Endothelial cell of umbilical vein (primary cell): ENCODE data around the gene ATP6V1B1. TPM values are rescaled to one million over a fixed set of nuclear protein-coding genes. Genes with fewer than 3 reads are reported as not detected.

Experiments
- BruUV-seq: library from RNA; stranded (reverse); fragments of 400-500 nt; replicated peaks from 2 replicates; lab custom pipeline; 2021; lab: Mats Ljungman, UMichigan
- CTCF ChIA-PET: fragments of 300-600, 350-600 bp; sonication (Branson Sonifier 250); formaldehyde crosslinking; loops from one replicate; lab custom pipeline; 2021; ENCODE audit warnings: antibody characterized with exemption, inconsistent platforms; lab: Charles Lee
- POLR2A ChIA-PET: fragments of 300-600, 350-600 bp; sonication (Branson Sonifier 250); formaldehyde crosslinking; loops from one replicate; lab custom pipeline; 2021; ENCODE audit warnings: antibody characterized with exemption, inconsistent platforms; lab: Charles Lee
- DNase-seq: peaks from one replicate; pipeline ENCODE4 v3.0.0-alpha.2; 2011; ENCODE audit warnings: low read depth, low spot score
- FAIRE-seq: peaks from 2 replicates; lab custom pipeline; 2011; peaks lifted over from hg19 to GRCh38; lab: Jason Lieb, UNC
- H2AFZ ChIP-seq: 2 replicates; pipeline ENCODE4 v1.6.0; 2012; ENCODE audit warnings: low read depth, low read length, control low read depth, inconsistent platforms
- H3K27ac ChIP-seq: 2 replicates; pipeline ENCODE4 v1.5.1; 2011; ENCODE audit warnings: low read depth, mild to moderate bottlenecking, control low read depth, low read length, moderate library complexity; ENCODE audit not compliant: insufficient read depth
- H3K27me3 ChIP-seq, 2 experiments: 2 replicates each; pipeline versions ENCODE4 v1.6.0 to v1.6.1; 2011; ENCODE audit warnings: low read length in 2 of 2, mixed read lengths in 1 of 2; ENCODE audit not compliant: control insufficient read depth in 2 of 2, insufficient read depth in 2 of 2
- H3K36me3 ChIP-seq, 2 experiments: 2 replicates in 1 of 2; 3 replicates in 1 of 2; pipeline ENCODE4 v1.5.1; 2011; ENCODE audit warnings: low read length in 2 of 2, mild to moderate bottlenecking in 1 of 2, moderate library complexity in 1 of 2; ENCODE audit not compliant: control insufficient read depth in 2 of 2, insufficient read depth in 2 of 2; ENCODE audit errors: extremely low read depth in 1 of 2
- H3K4me1 ChIP-seq: 3 replicates; pipeline ENCODE4 v1.5.1; 2011; ENCODE audit warnings: mild to moderate bottlenecking, low read length; ENCODE audit not compliant: control insufficient read depth, insufficient read depth; ENCODE audit errors: extremely low read depth
- H3K4me2 ChIP-seq: 2 replicates; pipeline ENCODE4 v1.6.1; 2011; ENCODE audit warnings: low read length, control low read depth, mixed read lengths; ENCODE audit not compliant: insufficient read depth
- H3K4me3 ChIP-seq, 3 experiments: fragments of 200-600 bp in 1 of 3; sonication (generic), shearing (Covaris generic) in 1 of 3; replicated peaks in 1 of 3; 2 replicates each; pipeline ENCODE4 v1.5.1; 2011 to 2016; ENCODE audit warnings: control low read depth in 3 of 3, low read length in 3 of 3, mild to moderate bottlenecking in 2 of 3, inconsistent platforms in 1 of 3, low read depth in 1 of 3, moderate library complexity in 1 of 3; ENCODE audit not compliant: insufficient read depth in 1 of 3
- H3K79me2 ChIP-seq: 2 replicates; pipeline ENCODE4 v1.6.0; 2012; ENCODE audit warnings: low read length, inconsistent platforms; ENCODE audit not compliant: control insufficient read depth, insufficient read depth
- H3K9ac ChIP-seq: replicated peaks from 2 replicates; pipeline ENCODE3; 2011; ENCODE audit warnings: low read length, control low read depth; ENCODE audit not compliant: insufficient read depth; ENCODE audit errors: extremely low read depth
- H3K9me1 ChIP-seq: replicated peaks from 3 replicates; pipeline ENCODE4 v1.6.0; 2011; ENCODE audit warnings: mild to moderate bottlenecking, low read length; ENCODE audit not compliant: control insufficient read depth, insufficient read depth; ENCODE audit errors: extremely low read depth
- H3K9me3 ChIP-seq: replicated peaks from 2 replicates; pipeline ENCODE4 v1.5.1; 2012; ENCODE audit warnings: low read length, inconsistent platforms; ENCODE audit not compliant: control insufficient read depth, insufficient read depth
- H4K20me1 ChIP-seq: replicated peaks from 2 replicates; pipeline ENCODE3; 2011; ENCODE audit warnings: mild to moderate bottlenecking, low read length; ENCODE audit not compliant: control insufficient read depth, insufficient read depth; ENCODE audit errors: extremely low read depth
- CTCF ChIP-seq, 2 donors: IDR thresholded peaks; 1 replicate in 1 of 2; 2 replicates in 1 of 2; pipeline ENCODE4 v1.5.1; 2011; ENCODE audit warnings: low read length in 2 of 2, mild to moderate bottlenecking in 2 of 2, moderate library complexity in 2 of 2, control low read depth in 1 of 2, inconsistent platforms in 1 of 2, low read depth in 1 of 2; ENCODE audit not compliant: insufficient read depth in 1 of 2; ENCODE audit errors: extremely low read depth in 1 of 2
- EZH2 ChIP-seq: IDR thresholded peaks from 2 replicates; pipeline ENCODE4 v1.6.1; 2012; ENCODE audit warnings: borderline replicate concordance, low read depth, mild to moderate bottlenecking, moderate library complexity, low read length, inconsistent platforms; ENCODE audit not compliant: severe bottlenecking
- FOS ChIP-seq: IDR thresholded peaks from 2 replicates; pipeline ENCODE4 v1.6.1; 2011; ENCODE audit warnings: mild to moderate bottlenecking, low read length, moderate library complexity, borderline replicate concordance; ENCODE audit not compliant: insufficient read depth
- POLR2AphosphoS5 ChIP-seq: IDR thresholded peaks from 2 replicates; pipeline ENCODE4 v1.6.1; 2012; ENCODE audit warnings: low read depth, mild to moderate bottlenecking, control low read depth, low read length, moderate library complexity; ENCODE audit not compliant: insufficient read depth
- dilution Hi-C: fragments of 300-500 bp; cut with MboI; formaldehyde crosslinking; loops from one replicate; pipeline ENCODE4 v1.15.0; 2019; ENCODE audit warnings: low sequenced_read_pairs; ENCODE audit not compliant: extremely low pct_ligation_motif_present
- intact Hi-C: fragments of 100-400 bp; cut with micrococcal nuclease; formaldehyde crosslinking; loops from one replicate; pipeline ENCODE4 v1.10.0; 2022
- polyA plus RNA-seq, 4 experiments: library from polyadenylated mRNA; depleted of rRNA in 3 of 4; stranded (reverse) in 3 of 4; unstranded in 1 of 4; fragments of >200 nt; gene quantifications; 2 replicates each; pipeline versions ENCODE4 v1.2.1 to v1.2.3, GENCODE V29; 2011 to 2012; ENCODE audit warnings: missing spikeins in 1 of 4
- total RNA-seq: library from RNA; stranded (reverse); gene quantifications from 2 replicates; pipeline ENCODE4 v1.2.3, GENCODE V29; 2021

Gene ATP6V1B1
- total and polyA plus RNA-seq, 2 donors (not counting 3 experiments of a cell fraction or from before 2014, with no cell fraction given): 0.77 TPM; not detected in 1

GRCh38 chr2:70887550-70888246, 48.0 kb upstream of the ATP6V1B1 start:
- Histone ChIP-seq H3K4me3 (peak overlapping the region in 1 of 3 experiments; percentile 11), H3K4me1 (peaks cover 8% of the 10 kb centered on the region), H3K79me2 (no peaks in the 10 kb centered on the region), H3K4me2 (peak overlapping the region; percentile 12), H3K9me3 (no peaks in the 10 kb centered on the region), H3K36me3 (no peaks in the 10 kb centered on the region), H3K27ac (no peak overlapping the region), H3K27me3 (peaks cover 82 to 100% of the 10 kb centered on the region in 2 experiments), H3K9ac (no peak overlapping the region), H3K9me1 (no peaks in the 10 kb centered on the region), H4K20me1 (no peaks in the 10 kb centered on the region), H2AFZ (no peak overlapping the region)
- no peak for FAIRE-seq
- ChIA-PET POLR2A (no interaction called here), CTCF (interaction anchor here (0.8 to 1.2 kb wide), 2 partner anchors 16 to 61 kb away, joined by 3 to 5 read pairs; no protein-coding TSS in a partner anchor)
- DNase-seq: no peak
- dilution Hi-C loops (no loop called here), intact Hi-C loops (no loop called here)
- TF ChIP-seq POLR2AphosphoS5: no peak
- no peak for TF ChIP-seq CTCF (IDR thresholded peaks at IDR 0.05; ENCODE audit: extremely low read depth in 1 of 2, insufficient read depth in 1 of 2, low read depth in 1 of 2, low read length in 2 of 2)
- peak; percentile 79 for TF ChIP-seq EZH2
- no peak for TF ChIP-seq FOS
- no TSS peak for BruUV-seq
